ENCODE results near the gene SIAH3.

DNA sequence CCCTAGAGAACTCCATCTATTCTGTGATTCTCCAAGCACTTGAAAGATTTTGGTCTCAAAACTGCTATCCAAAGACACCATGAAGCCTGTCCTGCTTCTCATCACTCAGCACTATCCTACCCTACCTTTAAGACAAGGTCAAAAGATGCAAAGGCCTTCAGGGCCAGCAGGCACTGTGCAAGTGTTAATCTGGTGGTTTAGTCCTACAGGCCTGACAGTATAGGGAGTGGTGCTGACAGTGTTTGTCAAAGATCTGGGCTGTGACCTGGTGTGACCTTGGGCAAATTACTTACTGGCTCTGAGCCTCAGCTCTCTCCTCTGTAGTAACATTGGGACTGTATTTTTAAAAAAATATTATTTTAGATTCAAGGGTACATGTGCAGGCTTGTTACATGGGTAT, 28.0 kb downstream of the SIAH3 start:
- TF ChIP-seq, protein P1, sequence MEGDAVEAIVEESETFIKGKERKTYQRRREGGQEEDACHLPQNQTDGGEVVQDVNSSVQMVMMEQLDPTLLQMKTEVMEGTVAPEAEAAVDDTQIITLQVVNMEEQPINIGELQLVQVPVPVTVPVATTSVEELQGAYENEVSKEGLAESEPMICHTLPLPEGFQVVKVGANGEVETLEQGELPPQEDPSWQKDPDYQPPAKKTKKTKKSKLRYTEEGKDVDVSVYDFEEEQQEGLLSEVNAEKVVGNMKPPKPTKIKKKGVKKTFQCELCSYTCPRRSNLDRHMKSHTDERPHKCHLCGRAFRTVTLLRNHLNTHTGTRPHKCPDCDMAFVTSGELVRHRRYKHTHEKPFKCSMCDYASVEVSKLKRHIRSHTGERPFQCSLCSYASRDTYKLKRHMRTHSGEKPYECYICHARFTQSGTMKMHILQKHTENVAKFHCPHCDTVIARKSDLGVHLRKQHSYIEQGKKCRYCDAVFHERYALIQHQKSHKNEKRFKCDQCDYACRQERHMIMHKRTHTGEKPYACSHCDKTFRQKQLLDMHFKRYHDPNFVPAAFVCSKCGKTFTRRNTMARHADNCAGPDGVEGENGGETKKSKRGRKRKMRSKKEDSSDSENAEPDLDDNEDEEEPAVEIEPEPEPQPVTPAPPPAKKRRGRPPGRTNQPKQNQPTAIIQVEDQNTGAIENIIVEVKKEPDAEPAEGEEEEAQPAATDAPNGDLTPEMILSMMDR (IDR thresholded peaks at IDR 0.05; ENCODE audit: low read length): no peak
- no peak for TF ChIP-seq EZH2 (IDR thresholded peaks at IDR 0.05; ENCODE audit: borderline replicate concordance, low read length)
